GM19463 (cell line): ENCODE measurements around the gene OPCML.

ENCODE experiments used
- ATAC-seq: cut with Tn5 transposase; IDR thresholded peaks from one replicate; pipeline ENCODE4 v1.9.1; 2021; ENCODE audit warnings: mild to moderate bottlenecking, moderate library complexity; ENCODE audit not compliant: unreplicated experiment

OPCML gene

DNA sequence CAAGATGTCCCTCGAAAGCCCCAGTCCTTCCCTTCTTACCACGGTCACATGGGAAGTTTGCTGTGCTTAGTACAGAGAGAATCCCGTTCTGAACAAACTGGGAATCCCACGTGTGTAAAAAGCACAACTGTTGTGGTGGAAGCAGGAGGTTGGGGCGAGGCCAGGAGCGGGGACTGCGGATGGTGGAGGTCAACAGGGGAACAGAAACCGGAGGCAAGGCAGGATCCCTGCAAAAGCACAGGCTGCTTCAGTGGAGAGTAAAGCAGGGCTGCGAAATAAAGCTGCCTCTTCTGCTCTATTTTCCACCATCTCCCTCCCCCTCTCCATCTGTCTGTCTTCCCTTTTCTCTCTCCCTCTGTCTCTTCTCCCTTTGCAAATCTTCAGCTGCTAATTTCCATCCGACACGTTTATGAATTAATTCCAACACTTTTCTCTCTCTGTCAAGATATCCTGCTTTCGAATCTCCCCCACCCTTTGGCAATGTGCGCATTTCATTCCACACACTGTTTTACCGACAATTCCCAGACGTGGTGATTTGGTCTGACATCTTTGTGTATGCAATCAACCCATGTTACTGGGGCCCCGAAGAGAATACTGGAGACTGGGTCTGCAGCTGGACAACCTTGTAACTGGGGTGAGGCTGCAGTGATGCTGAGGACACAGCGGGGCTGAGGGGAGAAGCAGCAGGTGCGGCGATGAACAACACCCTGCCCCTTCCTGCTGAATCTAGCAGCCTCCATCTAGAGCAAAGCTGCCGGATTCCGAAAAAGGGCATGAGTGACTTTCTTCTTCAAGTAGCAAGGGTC lies 571.8 kb downstream of the OPCML start:
- no peak for ATAC-seq

DNA sequence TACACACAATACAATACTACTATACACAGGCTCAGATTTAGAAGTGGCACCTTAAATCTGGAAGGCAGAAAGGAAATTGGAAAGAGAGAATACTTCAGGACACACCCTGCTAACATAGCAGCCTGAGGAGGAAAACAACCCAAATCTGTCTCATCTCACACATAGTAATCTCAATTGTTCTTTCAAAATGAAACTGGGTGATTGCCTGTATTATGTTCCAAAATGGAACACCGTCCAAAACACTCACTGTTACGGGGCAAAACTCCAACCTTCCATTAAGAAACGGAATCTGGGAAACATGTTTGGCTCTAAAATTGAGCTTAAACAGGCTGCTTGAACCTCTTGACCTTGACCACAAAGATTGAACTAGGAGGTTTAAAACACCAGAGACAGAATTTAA lies 572.6 kb downstream of the OPCML start:
- no peak for ATAC-seq

DNA sequence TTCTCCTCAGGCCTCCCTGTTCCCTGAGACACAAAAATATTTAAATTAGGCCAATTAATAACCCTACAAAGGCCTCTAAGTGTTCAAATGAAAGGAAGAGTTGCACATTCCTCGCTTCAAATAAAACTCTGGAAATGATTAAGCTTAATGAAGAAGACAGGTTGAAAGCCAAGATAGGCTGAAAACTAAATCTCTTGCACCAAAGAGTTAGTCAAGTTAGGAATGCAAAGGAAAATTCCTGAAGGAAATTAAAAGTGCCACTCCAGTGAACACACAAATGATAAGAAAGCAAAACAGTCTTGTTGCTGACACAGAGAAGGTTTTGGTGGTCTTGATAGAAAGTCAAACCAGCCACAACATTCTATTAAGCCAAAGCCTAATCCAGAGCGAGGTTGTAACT lies 574.4 kb downstream of the OPCML start:
- no peak for ATAC-seq

- ATAC-seq, result no peak
Measured at GRCh38 chr11:132948252-132948651, 584.0 kb downstream of the OPCML start.

GRCh38 chr11:132944569-132944944 lies 587.7 kb downstream of the OPCML start:
- ATAC-seq, result no peak

DNA sequence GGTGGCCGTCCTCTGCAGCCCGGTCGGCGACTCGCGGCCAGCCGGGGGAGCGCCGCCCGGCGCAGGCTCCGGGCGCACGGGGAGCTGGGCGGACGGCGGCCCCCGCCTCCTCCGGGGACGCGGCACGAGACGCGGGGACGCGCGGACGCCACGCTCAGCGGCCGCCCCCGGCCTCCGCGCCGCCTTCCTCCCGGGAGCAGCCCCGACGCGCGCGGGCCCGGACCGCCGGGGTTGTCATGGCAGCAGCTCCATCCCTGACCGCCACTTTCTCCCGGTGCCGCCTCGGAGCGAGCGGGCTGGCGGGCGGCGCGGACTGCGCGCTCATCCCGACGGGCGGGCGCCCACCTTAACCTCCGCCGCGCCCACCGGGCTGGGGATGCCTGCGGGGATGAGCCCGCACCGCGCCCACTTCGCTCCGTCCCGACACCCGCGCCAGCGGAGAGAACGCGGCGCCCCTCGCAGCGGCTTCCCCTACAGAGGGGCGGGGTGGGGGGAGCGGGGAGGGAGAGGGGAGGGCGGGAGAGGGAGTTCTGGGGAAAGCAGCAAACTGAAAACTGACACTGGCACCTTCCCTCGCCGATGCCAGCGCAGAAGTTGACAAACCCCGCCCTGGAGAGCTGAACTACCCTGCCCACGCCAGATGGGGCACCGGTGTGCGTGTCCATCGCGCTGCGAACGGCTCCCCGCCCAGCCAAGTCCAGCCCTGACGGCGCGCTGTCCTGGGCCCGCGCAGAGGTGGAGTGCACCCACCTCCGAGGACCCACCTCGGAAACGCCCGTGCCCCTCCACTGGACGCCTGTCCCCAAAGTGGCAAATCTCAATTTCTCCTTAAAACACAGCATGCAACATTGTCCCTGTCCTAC lies 588.4 kb downstream of the OPCML start:
- no peak for ATAC-seq

DNA sequence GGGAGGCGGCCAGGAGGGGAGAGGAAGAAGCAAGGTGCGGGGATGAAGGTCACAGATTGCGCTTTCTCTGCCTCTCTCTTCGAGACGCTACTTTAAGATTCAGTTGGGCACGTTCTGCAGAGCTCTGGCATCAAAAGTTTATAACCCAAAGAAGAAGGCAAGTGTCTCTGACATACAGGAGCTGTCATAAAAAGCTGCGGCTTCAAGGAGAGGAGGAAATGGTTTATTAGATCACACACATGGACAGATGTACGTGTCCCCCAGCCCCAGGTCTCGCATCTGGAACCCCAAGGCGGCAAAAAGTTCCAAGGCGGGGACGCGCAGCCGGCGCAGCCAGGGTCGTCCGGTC lies 589.0 kb downstream of the OPCML start:
- no peak for ATAC-seq

DNA sequence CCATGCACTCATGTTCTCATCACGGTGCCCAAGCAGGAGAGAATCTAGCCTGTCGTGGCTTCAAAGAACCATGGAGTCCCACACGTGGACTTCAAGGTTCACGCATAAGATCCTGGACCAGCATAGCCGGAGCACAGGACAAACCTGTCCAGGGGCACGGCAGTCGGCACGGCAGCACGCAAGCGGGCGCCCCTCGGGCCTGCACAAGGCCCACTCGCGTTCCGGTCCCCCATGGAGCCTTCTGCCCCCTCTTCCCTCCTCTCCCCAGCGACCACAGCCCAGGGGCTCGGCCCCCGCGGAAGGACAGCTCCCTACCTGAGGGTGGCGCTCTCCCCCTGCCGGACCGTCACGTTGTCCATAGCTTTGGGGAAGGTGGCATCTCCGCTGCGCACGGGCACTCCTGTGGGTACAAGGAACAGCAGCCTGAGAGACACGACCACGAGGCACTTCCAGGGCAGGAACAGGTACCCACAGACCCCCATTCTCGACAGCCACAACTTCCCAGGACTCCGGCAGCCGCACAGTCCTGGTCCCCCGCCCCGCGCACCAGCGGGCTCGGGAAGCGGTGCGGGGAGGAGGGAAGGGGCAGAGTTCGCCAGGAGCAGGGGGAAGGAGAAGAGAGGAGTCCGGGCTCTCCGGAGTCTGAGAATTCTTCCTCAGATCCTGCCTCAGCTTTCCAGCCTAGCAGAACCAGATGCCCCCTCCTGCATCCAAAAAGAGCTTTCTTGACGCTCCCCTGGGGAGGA lies 589.5 kb downstream of the OPCML start:
- ATAC-seq, result no peak

- no peak for ATAC-seq
Measured at GRCh38 chr11:132941761-132942160, 590.5 kb downstream of the OPCML start.

DNA sequence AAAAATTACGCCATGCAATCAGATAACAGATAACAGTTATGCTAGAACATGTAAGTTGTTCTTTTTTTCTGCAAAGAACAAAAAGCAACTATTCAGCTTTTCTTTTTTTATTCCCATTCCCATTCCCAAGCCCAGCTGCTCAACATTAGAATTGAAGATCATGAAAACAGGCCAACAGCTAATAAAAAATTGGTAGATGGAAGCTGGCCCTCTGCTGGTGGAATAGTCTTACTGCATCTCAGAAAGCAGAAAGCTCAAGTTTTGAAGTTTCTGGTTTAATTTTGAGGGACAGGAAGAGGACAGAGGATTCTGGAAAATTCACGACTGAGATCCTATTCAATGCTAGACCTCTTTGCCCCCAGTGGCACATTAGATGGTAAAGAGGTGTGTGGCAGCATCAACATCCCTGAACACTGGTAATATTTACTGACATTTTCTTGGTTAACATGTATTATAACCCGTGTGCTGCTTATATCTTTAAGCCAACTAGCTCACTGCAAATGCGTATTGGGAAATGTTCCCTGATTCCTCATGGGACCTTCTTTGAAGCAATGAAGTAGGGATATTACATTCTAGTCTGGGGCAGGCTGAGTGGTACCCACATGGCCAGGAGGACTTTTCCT lies 591.2 kb downstream of the OPCML start:
- ATAC-seq, result no peak

GRCh38 chr11:132937016-132937415 lies 595.3 kb downstream of the OPCML start:
- no peak for ATAC-seq

- no peak for ATAC-seq
Measured at GRCh38 chr11:132935383-132935782, 596.9 kb downstream of the OPCML start.

DNA sequence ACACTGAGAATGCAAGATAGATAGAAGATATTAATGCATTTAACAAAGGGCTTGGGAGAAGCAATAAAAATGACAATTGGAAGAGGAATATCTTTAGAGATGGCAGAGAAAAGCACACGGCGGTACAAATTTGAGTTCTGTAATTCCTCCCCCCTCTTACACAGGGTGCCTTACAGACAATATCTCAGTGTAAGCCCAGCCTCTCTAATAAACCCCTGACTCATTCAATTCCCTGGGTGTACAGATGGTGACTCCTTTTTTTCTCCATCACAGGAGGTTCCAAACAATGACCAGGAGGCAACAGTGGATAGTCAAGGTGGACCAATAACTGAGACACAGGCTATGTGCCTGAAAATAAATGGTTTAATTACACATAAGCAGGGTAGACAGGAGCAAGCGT lies 598.6 kb downstream of the OPCML start:
- no peak for ATAC-seq

- no peak for ATAC-seq
Measured at GRCh38 chr11:132925825-132926469, 606.4 kb downstream of the OPCML start.

DNA sequence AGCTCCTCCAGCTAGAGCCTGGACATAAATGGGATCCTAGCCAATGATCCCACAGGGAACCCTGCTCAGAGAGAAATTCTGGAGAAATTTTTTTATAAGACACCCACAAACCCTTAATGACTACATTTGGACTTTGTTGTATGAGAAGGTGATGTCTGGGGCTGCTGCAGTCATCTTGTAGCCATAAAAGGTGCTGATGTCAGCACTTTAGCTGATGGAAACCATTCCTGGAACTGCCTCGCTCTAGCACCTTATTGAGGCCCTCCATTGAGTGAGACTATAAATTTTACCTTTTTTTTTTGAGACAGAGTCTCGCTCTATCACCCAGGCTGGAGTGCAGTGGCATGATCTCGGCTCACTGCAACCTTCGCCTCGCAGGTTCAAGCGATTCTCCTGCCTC lies 610.7 kb downstream of the OPCML start:
- no peak for ATAC-seq

GRCh38 chr11:132920451-132921096 lies 611.7 kb downstream of the OPCML start:
- no peak for ATAC-seq

GRCh38 chr11:132914600-132914999 lies 617.7 kb downstream of the OPCML start:
- ATAC-seq, result no peak

DNA sequence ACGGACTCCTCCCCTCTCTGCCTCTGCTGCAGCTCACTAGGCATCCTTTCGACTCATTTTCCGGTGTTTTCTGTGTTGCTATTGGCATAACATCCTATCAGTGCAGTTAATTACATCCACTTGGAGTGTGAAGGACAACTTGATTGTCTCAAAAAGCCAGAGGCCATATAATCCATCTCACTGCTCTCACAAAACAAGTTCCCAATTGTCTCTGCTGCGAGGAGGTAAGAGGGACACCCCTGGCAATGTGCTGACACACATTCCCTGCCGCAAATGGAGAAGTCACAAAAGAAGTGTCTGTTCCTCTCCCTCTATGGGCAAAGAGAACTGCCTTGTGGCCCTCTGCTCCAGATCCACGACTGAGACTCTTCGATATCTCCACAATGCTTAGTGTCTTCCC lies 618.4 kb downstream of the OPCML start:
- no peak for ATAC-seq

GRCh38 chr11:132913295-132913694 lies 619.0 kb downstream of the OPCML start:
- ATAC-seq, result no peak

DNA sequence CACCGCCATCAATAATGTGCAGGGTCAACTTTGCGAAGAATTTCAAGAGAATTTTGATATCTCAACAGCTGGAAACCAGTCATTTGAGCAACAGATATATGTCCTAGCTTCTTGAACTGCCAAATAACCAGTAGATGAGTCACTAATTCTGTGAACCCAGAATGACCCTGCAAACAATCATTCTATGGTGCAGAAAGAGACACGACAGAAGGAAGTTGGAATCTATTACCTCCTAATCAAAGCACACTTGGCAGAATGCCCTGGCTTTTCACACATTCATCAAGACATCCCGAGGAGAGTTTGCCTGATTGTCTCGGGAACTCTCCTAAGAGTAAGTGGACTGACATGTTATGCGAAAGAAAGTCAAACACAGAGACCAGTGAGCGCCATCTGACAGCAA lies 621.1 kb downstream of the OPCML start:
- ATAC-seq, result no peak
